ENCODE data around the gene TIE1. TPM values are rescaled to one million over a fixed set of nuclear protein-coding genes. Genes with fewer than 3 reads are reported as not detected.

The TIE1 gene
- total and polyA plus RNA-seq, 2 of the 13 experiments (the other 11 are each of a cell fraction or from before 2014, with no cell fraction given): 0.58 to 0.84 TPM

DNA sequence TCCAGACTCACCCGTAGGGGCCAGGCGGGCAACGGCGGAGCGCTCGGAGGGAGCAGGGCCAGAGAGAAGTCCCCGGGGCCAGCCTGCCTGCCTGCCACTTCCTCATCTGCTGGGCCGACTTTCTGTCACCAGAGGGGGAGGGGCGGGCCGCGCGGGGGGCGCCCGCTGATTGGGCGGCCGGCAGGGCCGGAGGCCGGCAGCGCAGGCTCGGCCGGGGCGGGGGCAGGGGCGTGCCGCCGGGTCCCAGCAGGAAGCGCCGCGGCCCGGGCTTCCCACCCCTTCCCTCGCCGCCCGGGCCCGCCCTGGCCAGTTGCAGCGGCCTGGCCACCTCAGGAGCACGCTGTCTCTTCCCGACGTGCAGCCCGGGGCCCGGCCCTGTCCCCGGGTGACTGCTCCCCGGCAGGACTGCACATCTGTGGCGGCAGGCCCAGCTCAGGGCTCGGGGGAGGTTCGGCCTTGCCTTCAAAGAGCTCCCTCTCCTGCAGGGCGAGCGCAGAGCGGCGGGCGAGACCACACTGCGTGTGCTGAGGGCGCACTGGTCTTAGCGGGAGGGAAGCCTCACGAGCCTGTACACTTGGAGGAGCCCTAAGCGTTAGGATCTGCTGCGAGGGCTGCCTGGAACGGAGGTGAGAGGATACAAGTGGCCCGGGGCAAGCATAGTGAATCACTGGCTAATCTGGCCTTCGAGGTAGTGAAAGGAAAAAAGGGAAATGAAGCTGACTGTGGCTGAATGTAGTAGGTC, 67.3 kb downstream of the TIE1 start, which contains the start of gene ELOVL1 (continued):
- peak; percentile 87; the same call in 1 of the 2 replicates for TF ChIP-seq ZNF253 (CRISPR knock-in tag; IDR thresholded peaks at IDR 0.05; ENCODE audit: borderline replicate concordance)
- peak; percentile 50; the same call in 1 of the 2 replicates for TF ChIP-seq TEAD2 (CRISPR knock-in tag; IDR thresholded peaks at IDR 0.05)
- TF ChIP-seq USF2 (IDR thresholded peaks at IDR 0.05; ENCODE audit: low read depth, low read length): no peak
- TF ChIP-seq USF2 (CRISPR knock-in tag; IDR thresholded peaks at IDR 0.05; ENCODE audit: borderline replicate concordance): no peak
- TF ChIP-seq ZNF30 (CRISPR knock-in tag; IDR thresholded peaks at IDR 0.05): no peak
- TF ChIP-seq, protein P1, sequence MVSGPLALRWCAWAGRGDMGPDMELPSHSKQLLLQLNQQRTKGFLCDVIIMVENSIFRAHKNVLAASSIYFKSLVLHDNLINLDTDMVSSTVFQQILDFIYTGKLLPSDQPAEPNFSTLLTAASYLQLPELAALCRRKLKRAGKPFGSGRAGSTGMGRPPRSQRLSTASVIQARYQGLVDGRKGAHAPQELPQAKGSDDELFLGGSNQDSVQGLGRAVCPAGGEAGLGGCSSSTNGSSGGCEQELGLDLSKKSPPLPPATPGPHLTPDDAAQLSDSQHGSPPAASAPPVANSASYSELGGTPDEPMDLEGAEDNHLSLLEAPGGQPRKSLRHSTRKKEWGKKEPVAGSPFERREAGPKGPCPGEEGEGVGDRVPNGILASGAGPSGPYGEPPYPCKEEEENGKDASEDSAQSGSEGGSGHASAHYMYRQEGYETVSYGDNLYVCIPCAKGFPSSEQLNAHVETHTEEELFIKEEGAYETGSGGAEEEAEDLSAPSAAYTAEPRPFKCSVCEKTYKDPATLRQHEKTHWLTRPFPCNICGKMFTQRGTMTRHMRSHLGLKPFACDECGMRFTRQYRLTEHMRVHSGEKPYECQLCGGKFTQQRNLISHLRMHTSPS (CRISPR knock-in tag; IDR thresholded peaks at IDR 0.05; ENCODE audit: low read depth): peak; percentile 37; the same call in 1 of the 2 replicates
- TF ChIP-seq ZNF276 (CRISPR knock-in tag; IDR thresholded peaks at IDR 0.05; ENCODE audit: low read depth): no peak
- peak; percentile 72; the same call in 1 of the 2 replicates for TF ChIP-seq MIER3 (CRISPR knock-in tag; IDR thresholded peaks at IDR 0.05; ENCODE audit: borderline replicate concordance)
- peak; percentile 80; the same call in 1 of the 2 replicates for TF ChIP-seq ZNF776 (CRISPR knock-in tag; IDR thresholded peaks at IDR 0.05)
- TF ChIP-seq IRX3 (CRISPR knock-in tag; IDR thresholded peaks at IDR 0.05; ENCODE audit: borderline replicate concordance, low read depth): peak; percentile 88; the same call in 1 of the 2 replicates
- TF ChIP-seq CBX5 (CRISPR knock-in tag; IDR thresholded peaks at IDR 0.05; ENCODE audit: borderline replicate concordance): peak; percentile 88; the same call in 1 of the 2 replicates
- TF ChIP-seq, protein P2, sequence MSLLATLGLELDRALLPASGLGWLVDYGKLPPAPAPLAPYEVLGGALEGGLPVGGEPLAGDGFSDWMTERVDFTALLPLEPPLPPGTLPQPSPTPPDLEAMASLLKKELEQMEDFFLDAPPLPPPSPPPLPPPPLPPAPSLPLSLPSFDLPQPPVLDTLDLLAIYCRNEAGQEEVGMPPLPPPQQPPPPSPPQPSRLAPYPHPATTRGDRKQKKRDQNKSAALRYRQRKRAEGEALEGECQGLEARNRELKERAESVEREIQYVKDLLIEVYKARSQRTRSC (CRISPR knock-in tag; IDR thresholded peaks at IDR 0.05; ENCODE audit: low read depth): peak; percentile 88; the same call in 1 of the 2 replicates
- TF ChIP-seq MAF1 (CRISPR knock-in tag; IDR thresholded peaks at IDR 0.05; ENCODE audit: borderline replicate concordance): no peak
- TF ChIP-seq NR2F2 (IDR thresholded peaks at IDR 0.05; ENCODE audit: borderline replicate concordance, low read depth): no peak
- TF ChIP-seq, protein P3, sequence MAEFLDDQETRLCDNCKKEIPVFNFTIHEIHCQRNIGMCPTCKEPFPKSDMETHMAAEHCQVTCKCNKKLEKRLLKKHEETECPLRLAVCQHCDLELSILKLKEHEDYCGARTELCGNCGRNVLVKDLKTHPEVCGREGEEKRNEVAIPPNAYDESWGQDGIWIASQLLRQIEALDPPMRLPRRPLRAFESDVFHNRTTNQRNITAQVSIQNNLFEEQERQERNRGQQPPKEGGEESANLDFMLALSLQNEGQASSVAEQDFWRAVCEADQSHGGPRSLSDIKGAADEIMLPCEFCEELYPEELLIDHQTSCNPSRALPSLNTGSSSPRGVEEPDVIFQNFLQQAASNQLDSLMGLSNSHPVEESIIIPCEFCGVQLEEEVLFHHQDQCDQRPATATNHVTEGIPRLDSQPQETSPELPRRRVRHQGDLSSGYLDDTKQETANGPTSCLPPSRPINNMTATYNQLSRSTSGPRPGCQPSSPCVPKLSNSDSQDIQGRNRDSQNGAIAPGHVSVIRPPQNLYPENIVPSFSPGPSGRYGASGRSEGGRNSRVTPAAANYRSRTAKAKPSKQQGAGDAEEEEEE (CRISPR knock-in tag; IDR thresholded peaks at IDR 0.05; ENCODE audit: borderline replicate concordance): no peak
- TF ChIP-seq ZNF552 (CRISPR knock-in tag; IDR thresholded peaks at IDR 0.05; ENCODE audit: borderline replicate concordance): peak; percentile 81; the same call in 1 of the 2 replicates
- no peak for TF ChIP-seq KLF15 (CRISPR knock-in tag; IDR thresholded peaks at IDR 0.05; ENCODE audit: borderline replicate concordance)
- TF ChIP-seq MAX (IDR thresholded peaks at IDR 0.05): peak; percentile 94
- TF ChIP-seq DNMT1 (CRISPR knock-in tag; IDR thresholded peaks at IDR 0.05): peak; percentile 36; the same call in 1 of the 2 replicates

All from HepG2 (cell line).